MM.1S (cell line): ENCODE measurements around the gene KCNT1.

ENCODE experiments used
- CTCF ChIP-seq: fragments of 300-600 bp; sonication (generic); IDR thresholded peaks from 2 replicates; pipeline ENCODE4 v1.5.1; 2016; ENCODE audit warnings: antibody characterized with exemption, low read length, mixed read lengths
- EZH2 ChIP-seq: fragments of 300-600 bp; sonication (generic); optimal IDR thresholded peaks from 2 replicates; pipeline ENCODE3; 2017; ENCODE audit warnings: low read depth, mild to moderate bottlenecking, antibody characterized with exemption, low read length, mixed read lengths

- TF ChIP-seq CTCF (no peak), EZH2 (no peak)
Observed at GRCh38 chr9:135778421-135778820, 76.4 kb downstream of the KCNT1 start.
